Measurements from ENCODE around the gene FHIT.

Gene FHIT

GRCh38 chr3:60185161-60185560 is 1066.1 kb downstream of the FHIT start:
- peaks cover 2% of the 10 kb centered on the region for H3K27me3 Mint-ChIP-seq
- no peak overlapping the region for H3K27ac Mint-ChIP-seq
- no peaks in the 10 kb centered on the region for H3K36me3 Mint-ChIP-seq (ENCODE audit: low read depth)
- peaks cover 14% of the 10 kb centered on the region for H3K4me1 Mint-ChIP-seq (ENCODE audit: low read depth)
- no peak for DNase-seq
- no peaks in the 10 kb centered on the region for H3K9me3 Mint-ChIP-seq
- H3K4me3 Mint-ChIP-seq, result no peak overlapping the region

- DNase-seq, result no peak
- Mint-ChIP-seq H3K36me3 (ENCODE audit: low read depth) (no peaks in the 10 kb centered on the region), H3K9me3 (no peaks in the 10 kb centered on the region), H3K4me1 (ENCODE audit: low read depth) (peaks cover 2% of the 10 kb centered on the region), H3K27me3 (peaks cover 2% of the 10 kb centered on the region), H3K4me3 (no peak overlapping the region), H3K27ac (no peak overlapping the region)
Observed at GRCh38 chr3:60182697-60183096, 1068.6 kb downstream of the FHIT start.

GRCh38 chr3:60178931-60179653 is 1072.2 kb downstream of the FHIT start:
- no peaks in the 10 kb centered on the region for H3K36me3 Mint-ChIP-seq (ENCODE audit: low read depth)
- H3K4me1 Mint-ChIP-seq (ENCODE audit: low read depth), result peaks cover 5% of the 10 kb centered on the region
- no peaks in the 10 kb centered on the region for H3K9me3 Mint-ChIP-seq
- no peak overlapping the region for H3K4me3 Mint-ChIP-seq
- H3K27ac Mint-ChIP-seq, result no peak overlapping the region
- DNase-seq, result no peak
- no peaks in the 10 kb centered on the region for H3K27me3 Mint-ChIP-seq

- Mint-ChIP-seq H3K27me3 (no peaks in the 10 kb centered on the region), H3K27ac (no peak overlapping the region), H3K36me3 (ENCODE audit: low read depth) (no peaks in the 10 kb centered on the region), H3K4me3 (no peak overlapping the region), H3K9me3 (no peaks in the 10 kb centered on the region), H3K4me1 (ENCODE audit: low read depth) (peaks cover 5% of the 10 kb centered on the region)
- DNase-seq, result no peak
Observed at GRCh38 chr3:60177726-60178125, 1073.5 kb downstream of the FHIT start.

GRCh38 chr3:60176614-60177013 is 1074.6 kb downstream of the FHIT start:
- DNase-seq, result no peak
- H3K4me1 Mint-ChIP-seq (ENCODE audit: low read depth), result peaks cover 5% of the 10 kb centered on the region
- no peak overlapping the region for H3K27ac Mint-ChIP-seq
- no peaks in the 10 kb centered on the region for H3K9me3 Mint-ChIP-seq
- H3K4me3 Mint-ChIP-seq, result no peak overlapping the region
- H3K27me3 Mint-ChIP-seq, result no peaks in the 10 kb centered on the region
- no peaks in the 10 kb centered on the region for H3K36me3 Mint-ChIP-seq (ENCODE audit: low read depth)

- no peaks in the 10 kb centered on the region for H3K36me3 Mint-ChIP-seq (ENCODE audit: low read depth)
Observed at GRCh38 chr3:60175680-60176079, 1075.6 kb downstream of the FHIT start.

GRCh38 chr3:60169755-60170154 is 1081.5 kb downstream of the FHIT start:
- H3K9me3 Mint-ChIP-seq, result no peaks in the 10 kb centered on the region
- no peak overlapping the region for H3K27ac Mint-ChIP-seq
- H3K4me3 Mint-ChIP-seq, result no peak overlapping the region
- H3K4me1 Mint-ChIP-seq (ENCODE audit: low read depth), result no peaks in the 10 kb centered on the region
- H3K36me3 Mint-ChIP-seq (ENCODE audit: low read depth), result no peaks in the 10 kb centered on the region
- no peak for DNase-seq
- no peaks in the 10 kb centered on the region for H3K27me3 Mint-ChIP-seq

More at GRCh38 chr3:60175680-60176079, 1075.6 kb downstream of the FHIT start:
- Mint-ChIP-seq H3K9me3 (no peaks in the 10 kb centered on the region), H3K4me3 (no peak overlapping the region), H3K27ac (no peak overlapping the region), H3K4me1 (ENCODE audit: low read depth) (peaks cover 5% of the 10 kb centered on the region), H3K27me3 (no peaks in the 10 kb centered on the region)
- DNase-seq, result no peak

- no peak overlapping the region for H3K4me3 Mint-ChIP-seq
Observed at GRCh38 chr3:60167186-60167585, 1084.1 kb downstream of the FHIT start.

GRCh38 chr3:60160822-60161748 is 1090.2 kb downstream of the FHIT start:
- no peak overlapping the region for H3K27ac Mint-ChIP-seq
- no peaks in the 10 kb centered on the region for H3K9me3 Mint-ChIP-seq
- no peak overlapping the region for H3K4me3 Mint-ChIP-seq
- no peaks in the 10 kb centered on the region for H3K27me3 Mint-ChIP-seq
- no peaks in the 10 kb centered on the region for H3K36me3 Mint-ChIP-seq (ENCODE audit: low read depth)
- no peak for DNase-seq
- no peaks in the 10 kb centered on the region for H3K4me1 Mint-ChIP-seq (ENCODE audit: low read depth)

More at GRCh38 chr3:60167186-60167585, 1084.1 kb downstream of the FHIT start:
- Mint-ChIP-seq H3K36me3 (ENCODE audit: low read depth) (no peaks in the 10 kb centered on the region), H3K27me3 (no peaks in the 10 kb centered on the region), H3K27ac (no peak overlapping the region), H3K4me1 (ENCODE audit: low read depth) (no peaks in the 10 kb centered on the region), H3K9me3 (no peaks in the 10 kb centered on the region)
- DNase-seq, result no peak

GRCh38 chr3:60160111-60160821 is 1091.0 kb downstream of the FHIT start:
- Mint-ChIP-seq H3K4me1 (ENCODE audit: low read depth) (no peaks in the 10 kb centered on the region), H3K9me3 (no peaks in the 10 kb centered on the region), H3K27ac (no peak overlapping the region), H3K4me3 (no peak overlapping the region), H3K36me3 (ENCODE audit: low read depth) (no peaks in the 10 kb centered on the region), H3K27me3 (no peaks in the 10 kb centered on the region)
- DNase-seq, result no peak

- Mint-ChIP-seq H3K4me1 (ENCODE audit: low read depth) (no peaks in the 10 kb centered on the region), H3K9me3 (no peaks in the 10 kb centered on the region), H3K27me3 (no peaks in the 10 kb centered on the region), H3K4me3 (no peak overlapping the region), H3K27ac (no peak overlapping the region), H3K36me3 (ENCODE audit: low read depth) (no peaks in the 10 kb centered on the region)
- no peak for DNase-seq
Observed at GRCh38 chr3:60158035-60158434, 1093.2 kb downstream of the FHIT start.

GRCh38 chr3:60154011-60154410 is 1097.2 kb downstream of the FHIT start:
- no peak overlapping the region for H3K27ac Mint-ChIP-seq
- H3K9me3 Mint-ChIP-seq, result no peaks in the 10 kb centered on the region
- H3K4me1 Mint-ChIP-seq (ENCODE audit: low read depth), result no peaks in the 10 kb centered on the region
- no peaks in the 10 kb centered on the region for H3K27me3 Mint-ChIP-seq
- no peaks in the 10 kb centered on the region for H3K36me3 Mint-ChIP-seq (ENCODE audit: low read depth)
- no peak overlapping the region for H3K4me3 Mint-ChIP-seq
- no peak for DNase-seq

GRCh38 chr3:60153221-60153999 is 1097.8 kb downstream of the FHIT start:
- Mint-ChIP-seq H3K36me3 (ENCODE audit: low read depth) (no peaks in the 10 kb centered on the region), H3K4me1 (ENCODE audit: low read depth) (no peaks in the 10 kb centered on the region), H3K4me3 (no peak overlapping the region), H3K27me3 (no peaks in the 10 kb centered on the region), H3K9me3 (no peaks in the 10 kb centered on the region), H3K27ac (no peak overlapping the region)
- no peak for DNase-seq

GRCh38 chr3:60149501-60149900 is 1101.8 kb downstream of the FHIT start:
- no peaks in the 10 kb centered on the region for H3K36me3 Mint-ChIP-seq (ENCODE audit: low read depth)
- no peak for DNase-seq
- no peaks in the 10 kb centered on the region for H3K27me3 Mint-ChIP-seq

More at GRCh38 chr3:60149501-60149900, 1101.8 kb downstream of the FHIT start:
- Mint-ChIP-seq H3K4me1 (ENCODE audit: low read depth) (peaks cover 3% of the 10 kb centered on the region), H3K4me3 (no peak overlapping the region), H3K27ac (no peak overlapping the region), H3K9me3 (no peaks in the 10 kb centered on the region)

Measured in activated T-cell treated with anti-CD3 and anti-CD28 coated beads, Interleukin-2, amount 50 U/mL, for 24 hours (primary cell).